Osteoblast (primary cell): ENCODE results near the gene SLC22A7. TPM values are rescaled to one million over a fixed set of nuclear protein-coding genes. Genes with fewer than 3 reads are reported as not detected.

Experiments used
- DNase-seq: peaks from one replicate; pipeline ENCODE4 v3.0.0; 2011; ENCODE audit warnings: low spot score, mixed read lengths; ENCODE audit not compliant: insufficient read length; ENCODE audit errors: missing footprints
- H2AFZ ChIP-seq: 2 replicates; pipeline ENCODE4 v1.6.0; 2011; ENCODE audit warnings: mild to moderate bottlenecking, low read length
- H3K27ac ChIP-seq: 2 replicates; pipeline ENCODE4 v1.5.1; 2011; ENCODE audit warnings: mild to moderate bottlenecking, low read depth, low read length, moderate library complexity
- H3K27me3 ChIP-seq: 2 replicates; pipeline ENCODE4 v1.6.0; 2012; ENCODE audit warnings: mild to moderate bottlenecking, control low read depth, inconsistent platforms, low read length, moderate library complexity; ENCODE audit not compliant: insufficient read depth
- H3K36me3 ChIP-seq: 2 replicates; pipeline ENCODE4 v1.5.1; 2011; ENCODE audit warnings: mild to moderate bottlenecking, low read length, control low read depth, moderate library complexity; ENCODE audit not compliant: insufficient read depth
- H3K4me1 ChIP-seq: 2 replicates; pipeline ENCODE4 v1.5.1; 2011; ENCODE audit warnings: mild to moderate bottlenecking, low read length, control low read depth, moderate library complexity; ENCODE audit not compliant: insufficient read depth
- H3K4me2 ChIP-seq: 2 replicates; pipeline ENCODE4 v1.6.0; 2011; ENCODE audit warnings: mild to moderate bottlenecking, low read length; ENCODE audit not compliant: insufficient read depth
- H3K4me3 ChIP-seq: fragments of 200-600 bp; sonication (generic); 3 replicates; pipeline ENCODE4 v1.5.1; 2012; ENCODE audit warnings: mild to moderate bottlenecking, low read length, inconsistent platforms; ENCODE audit not compliant: insufficient read depth
- H3K79me2 ChIP-seq: 2 replicates; pipeline ENCODE4 v1.6.0; 2012; ENCODE audit warnings: mild to moderate bottlenecking, low read length, control low read depth, inconsistent platforms; ENCODE audit not compliant: insufficient read depth
- H3K9me3 ChIP-seq: 2 replicates; pipeline ENCODE4 v1.5.1; 2011; ENCODE audit warnings: low read depth, low read length, control low read depth
- H4K20me1 ChIP-seq: 2 replicates; pipeline ENCODE4 v1.6.0; 2012; ENCODE audit warnings: mild to moderate bottlenecking, low read length, control low read depth; ENCODE audit not compliant: insufficient read depth
- total RNA-seq: library from RNA; depleted of rRNA; stranded (reverse); fragments of >200 nt; gene quantifications from 2 replicates; pipeline ENCODE4 v1.2.3, GENCODE V29; 2012
- TF ChIP-seq, protein P1 (sequence below): IDR thresholded peaks from 2 replicates; pipeline ENCODE4 v1.5.1; 2011; ENCODE audit warnings: mild to moderate bottlenecking, low read depth, low read length, moderate library complexity; ENCODE audit errors: extremely low read depth

Gene SLC22A7
- total RNA-seq, 1 donor, result not detected

GRCh38 chr6:43268355-43268700 is 29.7 kb upstream of the SLC22A7 start:
- peak; percentile 79 for DNase-seq
- H3K9me3 ChIP-seq, result no peaks in the 10 kb centered on the region
- H3K79me2 ChIP-seq, result no peaks in the 10 kb centered on the region
- no peaks in the 10 kb centered on the region for H3K36me3 ChIP-seq
- TF ChIP-seq, protein P1, sequence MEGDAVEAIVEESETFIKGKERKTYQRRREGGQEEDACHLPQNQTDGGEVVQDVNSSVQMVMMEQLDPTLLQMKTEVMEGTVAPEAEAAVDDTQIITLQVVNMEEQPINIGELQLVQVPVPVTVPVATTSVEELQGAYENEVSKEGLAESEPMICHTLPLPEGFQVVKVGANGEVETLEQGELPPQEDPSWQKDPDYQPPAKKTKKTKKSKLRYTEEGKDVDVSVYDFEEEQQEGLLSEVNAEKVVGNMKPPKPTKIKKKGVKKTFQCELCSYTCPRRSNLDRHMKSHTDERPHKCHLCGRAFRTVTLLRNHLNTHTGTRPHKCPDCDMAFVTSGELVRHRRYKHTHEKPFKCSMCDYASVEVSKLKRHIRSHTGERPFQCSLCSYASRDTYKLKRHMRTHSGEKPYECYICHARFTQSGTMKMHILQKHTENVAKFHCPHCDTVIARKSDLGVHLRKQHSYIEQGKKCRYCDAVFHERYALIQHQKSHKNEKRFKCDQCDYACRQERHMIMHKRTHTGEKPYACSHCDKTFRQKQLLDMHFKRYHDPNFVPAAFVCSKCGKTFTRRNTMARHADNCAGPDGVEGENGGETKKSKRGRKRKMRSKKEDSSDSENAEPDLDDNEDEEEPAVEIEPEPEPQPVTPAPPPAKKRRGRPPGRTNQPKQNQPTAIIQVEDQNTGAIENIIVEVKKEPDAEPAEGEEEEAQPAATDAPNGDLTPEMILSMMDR, result no peak
- no peaks in the 10 kb centered on the region for H4K20me1 ChIP-seq
- no peak overlapping the region for H3K4me2 ChIP-seq
- no peak overlapping the region for H3K27ac ChIP-seq
- peaks cover 9% of the 10 kb centered on the region for H3K4me1 ChIP-seq
- H3K4me3 ChIP-seq, result no peak overlapping the region
- no peak overlapping the region for H2AFZ ChIP-seq
- peaks cover 22% of the 10 kb centered on the region for H3K27me3 ChIP-seq

DNA sequence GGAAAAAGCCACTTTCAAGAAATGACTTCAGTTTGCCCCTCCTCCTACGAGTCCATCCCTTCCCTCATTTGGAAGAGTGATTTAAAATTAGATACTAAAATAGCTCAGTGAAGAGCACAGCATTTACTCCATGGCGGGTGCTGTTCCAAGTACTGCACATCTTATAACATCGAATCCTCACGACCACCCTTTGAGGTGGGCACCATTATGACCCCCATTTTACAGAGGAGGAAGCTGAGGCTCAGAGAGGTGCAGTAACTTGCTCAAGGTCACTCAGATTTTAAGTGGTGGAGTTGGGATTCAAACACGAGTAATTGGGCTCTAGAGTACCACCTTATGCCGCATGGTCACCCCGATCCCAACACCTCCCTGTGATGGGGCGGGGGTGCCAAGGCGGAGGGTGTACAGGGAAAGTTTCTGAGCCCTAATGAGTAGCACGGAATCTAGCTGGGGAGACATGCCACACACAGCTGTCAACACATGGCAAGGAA is 29.2 kb upstream of the SLC22A7 start:
- Histone ChIP-seq H4K20me1 (no peaks in the 10 kb centered on the region), H3K4me1 (peaks cover 9% of the 10 kb centered on the region), H3K9me3 (no peaks in the 10 kb centered on the region), H3K4me3 (peak overlapping the region; percentile 59), H3K79me2 (no peaks in the 10 kb centered on the region), H3K27me3 (peaks cover 25% of the 10 kb centered on the region), H2AFZ (no peak overlapping the region), H3K27ac (no peak overlapping the region), H3K4me2 (peak overlapping the region; percentile 74), H3K36me3 (no peaks in the 10 kb centered on the region)
- TF ChIP-seq, protein P1, result no peak
- peak; percentile 89 for DNase-seq

DNA sequence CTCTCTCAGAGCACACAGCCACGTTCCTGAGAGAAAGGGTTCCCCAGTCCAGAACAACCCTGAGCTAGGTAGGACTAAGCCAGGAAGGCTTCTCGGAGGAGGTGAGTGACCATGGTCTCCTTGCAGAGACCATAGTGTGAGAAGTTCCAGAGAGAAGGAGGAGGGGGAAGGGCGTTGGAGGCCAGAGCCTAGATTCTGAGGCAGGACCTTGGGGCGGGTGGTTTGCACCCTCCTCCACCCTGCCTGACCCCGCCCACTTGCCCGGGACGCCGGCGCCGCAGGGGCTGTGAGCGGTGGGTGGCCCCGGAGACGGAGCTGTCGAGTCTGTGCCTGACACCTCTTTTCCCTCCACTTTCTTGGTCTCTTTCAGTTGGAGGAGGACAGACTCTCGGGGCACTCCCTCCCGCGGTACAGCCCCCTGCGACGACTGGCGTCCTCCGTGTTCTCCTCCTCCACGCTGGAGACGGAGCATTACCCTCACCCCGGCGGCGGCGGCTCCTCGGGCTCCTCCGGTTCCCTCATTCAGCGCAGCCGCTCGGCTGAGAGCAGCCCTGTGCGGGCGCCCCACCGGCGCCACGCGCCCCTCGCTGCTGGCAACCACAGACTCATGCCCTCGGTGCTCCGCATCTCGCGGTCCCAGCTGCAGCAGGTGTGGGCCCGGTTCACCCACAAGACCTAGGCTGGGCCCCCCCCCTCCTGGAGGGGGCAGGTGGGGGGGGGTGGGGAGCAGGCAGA is 28.6 kb upstream of the SLC22A7 start:
- no peaks in the 10 kb centered on the region for H4K20me1 ChIP-seq
- H3K27ac ChIP-seq, result no peak overlapping the region
- H3K4me3 ChIP-seq, result peak overlapping the region; percentile 59
- TF ChIP-seq, protein P1, result no peak
- H3K4me1 ChIP-seq, result peaks cover 9% of the 10 kb centered on the region
- H3K79me2 ChIP-seq, result no peaks in the 10 kb centered on the region
- H2AFZ ChIP-seq, result peak overlapping the region; percentile 82
- H3K27me3 ChIP-seq, result peaks cover 30% of the 10 kb centered on the region
- DNase-seq, result peak; percentile 90
- H3K36me3 ChIP-seq, result no peaks in the 10 kb centered on the region
- peak overlapping the region; percentile 74 for H3K4me2 ChIP-seq
- no peaks in the 10 kb centered on the region for H3K9me3 ChIP-seq

GRCh38 chr6:43271103-43271815 is 26.8 kb upstream of the SLC22A7 start:
- Histone ChIP-seq H3K79me2 (no peaks in the 10 kb centered on the region), H3K4me3 (no peak overlapping the region)

More at GRCh38 chr6:43271103-43271815, 26.8 kb upstream of the SLC22A7 start:
- TF ChIP-seq, protein P1, result no peak
- Histone ChIP-seq H2AFZ (no peak overlapping the region), H4K20me1 (no peaks in the 10 kb centered on the region), H3K9me3 (no peaks in the 10 kb centered on the region), H3K27ac (no peak overlapping the region), H3K27me3 (peaks cover 36% of the 10 kb centered on the region), H3K4me1 (peaks cover 9% of the 10 kb centered on the region), H3K4me2 (no peak overlapping the region), H3K36me3 (no peaks in the 10 kb centered on the region)
- DNase-seq, result peak; percentile 81
